GM12873 (cell line): Measurements from ENCODE around the gene NELL1.

Source experiments
- CTCF ChIP-seq: IDR thresholded peaks from 2 replicates; pipeline ENCODE4 v1.5.1; 2012; ENCODE audit warnings: low read depth, mild to moderate bottlenecking, moderate library complexity, low read length, control low read depth; ENCODE audit not compliant: insufficient read depth; ENCODE audit errors: missing control alignments

NELL1 gene

DNA sequence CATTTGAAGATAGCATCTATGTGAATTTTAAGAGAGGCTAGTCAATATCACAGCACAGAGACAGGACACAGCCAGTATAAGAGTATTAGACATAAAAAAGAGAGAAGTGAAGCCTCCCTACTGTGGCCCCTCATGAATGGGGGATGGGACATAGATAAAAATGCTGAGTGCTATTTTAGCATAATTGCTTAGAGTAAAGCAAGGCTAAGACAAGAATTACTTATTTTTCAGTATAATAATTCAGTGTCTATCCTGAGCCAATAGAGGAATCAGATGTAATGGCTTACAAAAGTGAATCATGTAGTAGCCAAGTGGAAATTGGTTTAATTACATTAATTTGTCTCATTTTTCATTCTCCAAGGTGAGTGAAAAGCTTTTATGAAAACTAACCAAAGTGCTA is 419.5 kb downstream of the NELL1 start:
- TF ChIP-seq CTCF = no peak

DNA sequence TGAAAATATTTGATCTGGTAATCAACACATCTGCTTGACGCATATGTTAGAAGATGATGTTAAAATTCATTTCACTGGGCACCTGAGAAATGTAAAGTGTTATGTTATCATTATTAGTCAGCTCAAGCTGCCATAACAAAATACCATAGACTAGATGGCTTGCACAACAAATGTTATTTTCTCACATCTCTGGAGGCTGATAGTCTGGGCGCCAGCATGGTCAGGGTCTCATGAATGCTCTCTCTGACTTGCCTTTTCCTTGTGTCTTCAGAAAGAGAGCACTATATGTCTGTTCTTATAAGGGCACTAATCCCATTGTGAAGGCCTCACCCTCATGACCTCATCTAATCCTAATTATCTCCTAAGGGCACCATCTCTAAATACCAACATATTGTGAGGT is 435.3 kb downstream of the NELL1 start:
- no peak for TF ChIP-seq CTCF

GRCh38 chr11:21105196-21105917 is 436.0 kb downstream of the NELL1 start:
- TF ChIP-seq CTCF = no peak

- no peak for TF ChIP-seq CTCF
These were observed 440.0 kb downstream of the NELL1 start for GRCh38 chr11:21109341-21109740.

GRCh38 chr11:21110415-21110814 is 441.0 kb downstream of the NELL1 start:
- TF ChIP-seq CTCF = no peak

- no peak for TF ChIP-seq CTCF
These were observed 444.5 kb downstream of the NELL1 start for GRCh38 chr11:21113876-21114275.

DNA sequence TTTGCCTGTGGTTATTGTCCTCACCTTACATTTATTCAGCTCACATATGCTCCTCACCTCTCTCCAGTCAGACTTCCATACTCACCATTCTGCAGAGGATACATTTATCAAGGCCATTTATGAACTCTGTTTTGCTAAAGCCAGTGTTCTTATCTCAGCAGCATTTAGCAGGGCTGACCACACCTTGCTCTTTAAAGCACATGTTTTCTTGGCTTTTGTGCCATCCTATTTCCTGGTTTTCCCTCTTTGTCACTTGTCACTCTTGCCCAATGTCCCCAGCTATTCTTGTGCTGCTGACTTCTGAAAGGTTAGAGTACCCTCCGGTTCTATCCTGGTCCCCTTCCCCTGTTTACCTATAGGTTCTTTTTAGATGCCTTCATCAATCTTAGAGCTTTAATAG is 446.6 kb downstream of the NELL1 start:
- TF ChIP-seq CTCF = no peak
